Ureter (tissue), 1 donor: ENCODE measurements around the gene FAM186B. TPM values are rescaled to one million over a fixed set of nuclear protein-coding genes. Genes with fewer than 3 reads are reported as not detected.
"Not testable (repeated sequence)": the region's sequence is repeated elsewhere in the genome, so short reads cannot be mapped to it uniquely, and the experiment has no call there.

Experiments used
- DNase-seq: peaks from one replicate; pipeline ENCODE4 v3.0.0-alpha.2; 2020; ENCODE audit warnings: low spot score
- total RNA-seq: library from RNA; stranded (reverse); gene quantifications from one replicate; pipeline ENCODE4 v1.2.4, GENCODE V29; 2023
- donor health status: DM: yes; HTN: yes; CAD: no.

FAM186B gene
- total RNA-seq, 1 donor from 2014 or later = 1.2 TPM

GRCh38 chr12:49635656-49636055 lies 30.2 kb upstream of the FAM186B start:
- DNase-seq = no peak

DNA sequence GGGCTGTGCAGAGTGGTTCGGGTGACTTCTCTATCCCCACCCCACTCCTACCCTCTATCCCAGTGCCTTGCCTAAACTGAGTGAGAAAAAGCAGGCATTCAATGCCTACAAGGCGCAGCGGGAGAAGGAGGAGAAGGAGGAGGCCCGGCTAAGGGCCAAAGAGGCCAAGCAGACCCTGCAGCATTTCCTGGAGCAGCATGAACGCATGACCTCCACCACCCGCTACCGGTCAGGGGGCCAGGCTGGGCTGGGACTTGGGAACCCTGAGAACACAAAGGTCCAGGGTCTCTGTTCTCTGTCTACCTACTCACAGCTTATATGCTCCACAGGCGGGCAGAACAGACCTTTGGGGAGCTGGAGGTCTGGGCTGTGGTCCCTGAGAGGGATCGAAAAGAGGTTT lies 29.6 kb upstream of the FAM186B start:
- no peak for DNase-seq

DNA sequence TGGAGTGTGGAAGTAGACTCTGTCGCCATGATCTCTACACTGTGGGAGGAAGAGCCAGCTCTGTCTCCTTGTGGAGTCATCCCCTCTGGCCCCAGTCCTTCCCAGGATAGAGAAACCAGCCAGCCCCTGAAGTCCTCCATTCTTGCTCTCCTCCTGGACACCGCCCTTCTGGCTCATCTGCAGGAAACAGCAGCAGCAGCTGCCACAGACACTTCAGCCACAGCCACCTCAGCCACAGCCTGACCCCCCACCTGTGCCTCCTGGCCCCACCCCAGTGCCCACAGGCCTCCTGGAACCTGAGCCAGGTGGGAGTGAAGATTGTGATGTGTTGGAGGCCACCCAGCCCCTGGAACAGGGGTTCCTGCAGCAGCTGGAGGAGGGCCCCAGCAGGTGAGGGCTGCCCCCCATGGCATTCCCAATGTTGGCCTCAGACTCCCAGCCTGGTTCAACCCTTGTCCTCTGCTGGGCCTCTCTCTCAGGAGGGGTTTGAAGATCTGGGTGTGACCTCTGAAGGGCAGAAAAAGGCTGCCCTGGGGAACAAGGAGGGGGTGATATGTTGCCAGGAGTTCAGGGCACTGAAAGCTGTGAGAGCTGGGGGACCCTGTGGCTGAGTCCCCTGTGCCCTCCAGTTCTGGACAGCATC lies 28.4 kb upstream of the FAM186B start:
- DNase-seq = no peak

- no peak for DNase-seq
Measured at GRCh38 chr12:49632986-49633702, 27.7 kb upstream of the FAM186B start.

DNA sequence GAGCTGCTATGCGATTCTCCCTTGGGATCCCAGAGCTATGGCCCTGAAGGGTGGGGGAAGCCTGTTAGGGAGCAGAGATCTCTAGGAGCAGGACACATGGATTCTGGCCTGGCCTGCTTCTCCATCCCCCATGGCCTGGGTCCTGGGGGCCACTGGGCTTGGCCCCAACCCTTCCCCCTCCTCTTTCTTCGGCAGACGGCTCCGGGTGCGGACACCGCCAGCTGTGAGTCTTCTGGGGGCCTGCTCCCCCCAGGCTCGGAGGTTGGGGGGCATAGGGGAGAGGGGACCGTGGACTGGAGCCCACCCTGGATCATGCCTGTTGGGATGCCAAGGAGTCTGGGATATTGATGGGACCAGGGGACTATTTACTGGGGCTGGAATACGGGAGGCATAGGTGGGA lies 27.0 kb upstream of the FAM186B start:
- no peak for DNase-seq

DNA sequence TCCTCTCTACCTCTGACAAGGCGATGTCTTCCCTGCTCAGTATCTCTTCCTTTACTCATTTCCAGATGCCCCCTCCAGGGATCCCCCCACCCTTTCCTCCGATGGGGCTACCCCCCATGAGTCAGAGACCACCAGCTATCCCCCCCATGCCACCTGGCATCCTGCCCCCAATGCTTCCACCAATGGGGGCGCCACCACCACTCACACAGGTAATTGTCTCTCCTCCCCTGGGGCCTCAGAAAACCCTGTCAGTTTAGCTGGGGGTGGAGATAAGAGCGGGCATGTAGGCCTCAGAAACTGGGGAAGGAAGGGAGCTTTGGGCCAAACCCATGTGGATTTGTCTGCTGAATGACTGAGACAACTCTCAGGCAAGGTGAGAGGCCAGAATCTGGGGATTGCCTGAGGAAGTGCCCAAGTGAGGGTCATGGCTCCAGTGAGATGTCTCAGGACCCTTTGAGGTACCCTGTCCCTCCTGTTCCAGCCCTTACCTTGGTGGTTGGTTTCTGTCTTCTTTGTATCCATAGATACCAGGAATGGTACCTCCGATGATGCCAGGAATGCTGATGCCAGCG lies 26.0 kb upstream of the FAM186B start:
- DNase-seq = no peak

DNA sequence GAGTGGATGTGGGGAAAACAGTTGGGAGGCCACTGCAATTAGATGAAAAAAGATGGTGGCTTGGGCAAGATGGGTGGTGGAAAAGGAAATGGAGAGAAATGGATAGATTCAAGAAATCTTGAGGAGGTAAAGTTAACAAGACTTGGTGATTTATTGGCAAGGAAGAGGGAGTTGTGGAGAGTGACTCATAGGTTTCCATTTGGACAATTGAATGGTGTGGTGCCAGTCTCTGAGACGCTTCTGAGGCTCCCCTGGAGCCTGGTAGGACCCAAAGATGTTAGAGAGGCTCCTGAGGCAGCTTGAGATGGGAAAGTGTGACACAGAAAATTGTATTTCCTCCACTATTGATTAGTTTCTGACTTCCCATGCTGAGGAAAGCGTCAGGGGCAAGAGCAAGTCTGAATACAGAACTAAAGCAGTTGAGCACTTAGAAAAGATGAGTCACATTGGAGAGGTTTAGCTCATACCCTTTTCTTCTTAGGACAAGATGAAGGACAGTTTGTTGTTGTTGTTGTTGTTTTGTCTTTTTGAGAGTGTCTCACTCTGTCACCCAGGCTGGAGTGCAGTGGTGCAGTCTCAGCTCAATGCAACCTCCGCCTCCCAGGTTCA lies 22.4 kb upstream of the FAM186B start:
- DNase-seq = no peak

DNA sequence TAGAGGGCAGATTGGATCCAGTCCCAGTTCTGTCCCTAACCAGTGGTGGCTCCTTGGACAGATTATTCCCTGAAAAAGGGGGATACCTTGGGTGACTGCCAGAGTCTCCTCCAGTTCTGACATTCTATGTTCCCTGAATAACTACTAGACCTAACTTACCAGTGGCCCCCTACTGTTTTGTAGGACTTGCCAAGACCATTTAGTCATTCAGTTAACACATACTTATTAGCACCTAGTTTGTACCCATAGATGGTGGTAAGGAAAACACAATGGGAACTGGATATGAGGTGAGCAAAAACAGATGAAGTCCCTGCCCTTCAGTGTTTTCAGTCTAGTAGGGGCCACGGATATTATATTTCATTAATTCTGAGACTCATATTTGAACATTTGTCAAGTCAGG lies 21.4 kb upstream of the FAM186B start:
- no peak for DNase-seq

DNA sequence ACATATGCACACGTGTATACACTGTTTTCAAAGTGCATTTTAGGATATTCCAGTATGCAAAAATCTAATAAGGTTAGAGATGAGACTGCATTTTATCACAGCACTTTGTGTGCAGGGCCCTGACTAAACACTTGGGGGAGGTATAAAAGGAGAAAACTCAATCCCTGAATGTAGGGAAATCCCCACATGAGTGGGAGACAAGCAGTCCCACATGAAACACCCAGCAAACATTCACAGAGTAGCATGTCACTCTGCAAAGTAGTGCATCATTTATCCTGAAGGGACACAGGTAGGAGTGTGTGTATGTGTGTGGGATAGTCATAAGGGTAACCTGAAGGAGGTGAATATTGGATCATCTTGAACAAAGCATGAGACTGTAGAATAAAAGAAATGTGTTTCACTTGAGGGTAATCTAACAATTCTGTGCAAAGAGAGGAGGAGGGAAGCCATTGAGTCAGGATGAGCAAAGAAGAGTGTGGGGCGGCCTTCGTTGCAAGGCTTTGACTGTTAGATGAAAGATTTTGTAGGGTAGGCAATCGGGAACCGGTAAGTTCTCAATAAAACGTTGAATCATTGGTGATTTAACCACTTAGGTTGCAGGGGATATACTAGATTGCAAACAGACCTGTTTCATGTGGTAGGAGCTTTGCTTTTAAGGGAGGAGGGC lies 20.9 kb upstream of the FAM186B start:
- DNase-seq = no peak

DNA sequence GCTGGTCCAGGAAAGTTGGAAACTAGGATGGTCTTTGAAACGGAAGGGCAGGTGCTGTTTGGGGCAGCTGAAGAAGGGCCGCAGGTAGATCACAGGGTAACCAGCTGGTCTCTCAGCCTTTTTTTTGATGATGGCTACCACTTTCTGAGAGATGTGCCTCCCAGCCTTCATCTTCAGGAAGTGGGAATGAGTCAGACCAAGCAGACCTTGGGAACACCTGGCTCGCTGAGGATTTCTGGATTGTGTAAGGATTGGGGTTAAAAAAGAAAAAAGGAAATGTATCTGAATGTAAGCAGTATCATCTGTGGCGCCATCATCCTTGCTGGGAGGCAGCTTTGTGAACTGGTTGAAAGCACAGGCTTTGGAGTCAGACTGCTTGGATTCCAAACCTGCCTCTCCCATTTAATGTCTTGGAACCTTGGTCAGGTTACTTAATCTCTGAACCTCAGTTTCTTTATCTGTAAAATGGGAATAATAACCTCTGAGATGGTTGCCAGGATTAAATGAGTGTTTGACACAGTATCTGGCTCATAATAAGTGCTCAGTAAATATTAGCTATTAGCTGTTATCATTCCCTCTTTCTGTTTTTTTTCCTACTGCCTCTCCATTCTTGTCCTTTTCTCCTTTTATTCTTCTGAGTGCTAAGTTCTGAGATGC lies 19.6 kb upstream of the FAM186B start:
- DNase-seq = no peak

- peak; percentile 84 for DNase-seq
Measured at GRCh38 chr12:49623142-49623904, 17.9 kb upstream of the FAM186B start, which contains the start of gene PRPF40B. Gene PRPF40B, plus strand, starts transcription at chr12:49623561. Its CDS starts 30 bp downstream, at chr12:49623591.

DNA sequence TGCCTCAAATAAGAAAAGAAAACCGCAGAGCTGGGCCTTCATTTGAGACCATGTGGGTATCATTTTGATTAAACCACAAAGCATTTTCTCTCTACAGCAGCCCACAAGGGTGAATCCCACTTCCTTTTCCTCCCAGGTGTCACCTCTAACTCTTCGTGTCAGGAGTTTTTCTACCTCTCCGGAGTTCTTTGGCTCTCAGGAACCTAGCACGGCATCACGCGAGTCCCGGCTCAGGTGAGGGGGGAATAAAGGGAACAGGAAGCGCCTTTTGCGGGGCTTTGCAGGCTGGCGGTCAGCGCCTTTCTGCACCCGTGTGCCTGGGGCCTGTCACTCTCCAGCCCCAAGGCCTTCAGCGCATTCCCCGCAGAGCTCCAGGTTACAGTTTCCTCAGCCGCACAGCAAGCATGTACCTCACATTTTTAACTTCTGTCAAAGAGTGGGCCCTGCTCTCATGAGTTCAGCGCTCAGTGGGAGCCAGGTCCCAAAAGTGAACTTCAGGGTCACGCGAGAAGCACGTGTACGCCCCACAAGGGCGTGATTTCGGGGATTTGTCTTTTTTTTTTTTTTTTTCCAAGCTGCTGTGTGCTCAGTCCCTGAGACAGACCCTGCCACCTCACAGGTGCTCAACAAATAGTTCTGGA lies 17.2 kb upstream of the FAM186B start:
- no peak for DNase-seq

- no peak for DNase-seq
Measured at GRCh38 chr12:49621651-49622500, 16.4 kb upstream of the FAM186B start.

- DNase-seq = no peak
Measured at GRCh38 chr12:49619286-49619685, 13.8 kb upstream of the FAM186B start.

DNA sequence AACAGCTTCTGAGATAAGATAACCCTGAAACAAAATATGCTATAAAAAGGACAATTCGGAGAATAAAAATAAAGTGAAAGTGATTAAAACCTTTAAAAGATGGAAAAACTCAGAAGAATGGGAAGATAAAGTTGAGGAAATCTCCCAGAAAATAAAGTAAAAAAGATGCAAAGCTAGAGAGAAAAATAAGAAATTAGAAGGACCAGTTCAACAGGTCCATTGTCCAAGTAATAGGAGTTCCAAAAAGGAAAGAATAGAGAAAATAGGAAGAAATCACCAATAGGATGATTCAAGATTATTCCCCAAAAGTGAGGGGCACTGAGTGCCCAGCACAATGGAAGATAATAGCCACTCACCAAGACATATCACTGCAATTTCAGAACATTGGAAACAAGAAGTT lies 13.1 kb upstream of the FAM186B start:
- no peak for DNase-seq

GRCh38 chr12:49616533-49617219 lies 11.2 kb upstream of the FAM186B start:
- DNase-seq = no peak

- DNase-seq = no peak
Measured at GRCh38 chr12:49615725-49616124, 10.3 kb upstream of the FAM186B start.

DNA sequence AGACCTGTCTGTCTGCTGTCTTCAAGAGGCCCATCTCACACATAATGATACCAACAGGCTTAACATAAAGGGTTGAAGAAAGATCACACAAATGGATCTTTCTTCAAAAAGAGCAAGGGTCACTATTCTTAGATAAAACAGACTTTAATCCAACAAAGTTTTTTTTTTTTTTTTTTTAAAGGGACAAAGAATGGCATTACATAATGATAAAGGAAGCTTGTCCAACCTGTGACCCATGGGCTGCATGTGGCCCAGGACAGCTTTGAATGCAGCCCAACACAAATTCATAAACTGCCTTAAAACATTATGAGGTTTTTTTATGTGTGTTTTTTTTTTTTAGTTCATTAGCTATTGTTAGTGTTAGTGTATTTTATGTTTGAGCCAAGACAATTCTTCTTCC lies 6.8 kb upstream of the FAM186B start:
- no peak for DNase-seq

DNA sequence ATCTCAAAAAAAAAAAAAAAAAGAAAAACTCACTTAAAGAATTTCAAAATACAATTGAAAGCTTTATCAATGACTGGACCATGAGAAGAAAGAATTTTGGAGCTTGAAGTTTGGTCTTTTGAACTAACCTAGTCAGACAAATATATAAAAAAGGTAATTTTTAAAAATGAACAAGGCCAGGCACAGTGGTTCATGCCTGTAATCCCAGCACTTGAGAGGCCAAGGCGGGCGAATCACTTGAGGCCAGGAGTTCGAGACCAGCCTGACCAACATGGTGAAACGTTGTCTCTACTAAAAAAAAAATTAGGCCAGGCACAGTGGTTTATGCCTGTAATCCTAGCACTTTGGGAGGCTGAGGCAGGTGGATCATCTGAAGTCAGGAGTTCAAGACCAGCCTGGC lies 5.3 kb upstream of the FAM186B start:
- not testable (repeated sequence) for DNase-seq
